ENCODE measurements around the gene SHANK1.
A peak's percentile ranks its signal among the peaks of the same experiment; 100 is the strongest.

The SHANK1 gene

GRCh38 chr19:50666346-50667176 is 53.0 kb downstream of the SHANK1 start:
- Histone ChIP-seq H3K4me3 (replicated peaks; ENCODE audit: insufficient read depth, low read length) (no peak overlapping the region), H3K27me3 (ENCODE audit: insufficient read depth, poor library complexity, severe bottlenecking) (peaks cover 17% of the 10 kb centered on the region), H3K27ac (replicated peaks) (no peak overlapping the region)
- no peak for TF ChIP-seq SPI1 (IDR thresholded peaks at IDR 0.05; ENCODE audit: borderline replicate concordance, low read depth)
- no peak for TF ChIP-seq CTCF (IDR thresholded peaks at IDR 0.05; ENCODE audit: insufficient read depth, low read length)
- no peak for TF ChIP-seq GABPA (IDR thresholded peaks at IDR 0.05; ENCODE audit: low read depth)
- TF ChIP-seq, protein P1, sequence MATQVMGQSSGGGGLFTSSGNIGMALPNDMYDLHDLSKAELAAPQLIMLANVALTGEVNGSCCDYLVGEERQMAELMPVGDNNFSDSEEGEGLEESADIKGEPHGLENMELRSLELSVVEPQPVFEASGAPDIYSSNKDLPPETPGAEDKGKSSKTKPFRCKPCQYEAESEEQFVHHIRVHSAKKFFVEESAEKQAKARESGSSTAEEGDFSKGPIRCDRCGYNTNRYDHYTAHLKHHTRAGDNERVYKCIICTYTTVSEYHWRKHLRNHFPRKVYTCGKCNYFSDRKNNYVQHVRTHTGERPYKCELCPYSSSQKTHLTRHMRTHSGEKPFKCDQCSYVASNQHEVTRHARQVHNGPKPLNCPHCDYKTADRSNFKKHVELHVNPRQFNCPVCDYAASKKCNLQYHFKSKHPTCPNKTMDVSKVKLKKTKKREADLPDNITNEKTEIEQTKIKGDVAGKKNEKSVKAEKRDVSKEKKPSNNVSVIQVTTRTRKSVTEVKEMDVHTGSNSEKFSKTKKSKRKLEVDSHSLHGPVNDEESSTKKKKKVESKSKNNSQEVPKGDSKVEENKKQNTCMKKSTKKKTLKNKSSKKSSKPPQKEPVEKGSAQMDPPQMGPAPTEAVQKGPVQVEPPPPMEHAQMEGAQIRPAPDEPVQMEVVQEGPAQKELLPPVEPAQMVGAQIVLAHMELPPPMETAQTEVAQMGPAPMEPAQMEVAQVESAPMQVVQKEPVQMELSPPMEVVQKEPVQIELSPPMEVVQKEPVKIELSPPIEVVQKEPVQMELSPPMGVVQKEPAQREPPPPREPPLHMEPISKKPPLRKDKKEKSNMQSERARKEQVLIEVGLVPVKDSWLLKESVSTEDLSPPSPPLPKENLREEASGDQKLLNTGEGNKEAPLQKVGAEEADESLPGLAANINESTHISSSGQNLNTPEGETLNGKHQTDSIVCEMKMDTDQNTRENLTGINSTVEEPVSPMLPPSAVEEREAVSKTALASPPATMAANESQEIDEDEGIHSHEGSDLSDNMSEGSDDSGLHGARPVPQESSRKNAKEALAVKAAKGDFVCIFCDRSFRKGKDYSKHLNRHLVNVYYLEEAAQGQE (IDR thresholded peaks at IDR 0.05; ENCODE audit: insufficient replicate concordance, low read depth), result no peak
- TF ChIP-seq POLR2AphosphoS5 (IDR thresholded peaks at IDR 0.05; ENCODE audit: low read depth), result no peak
- no peak for DNase-seq (ENCODE audit: low read depth in 1 of 2, low spot score in 1 of 2)

DNA sequence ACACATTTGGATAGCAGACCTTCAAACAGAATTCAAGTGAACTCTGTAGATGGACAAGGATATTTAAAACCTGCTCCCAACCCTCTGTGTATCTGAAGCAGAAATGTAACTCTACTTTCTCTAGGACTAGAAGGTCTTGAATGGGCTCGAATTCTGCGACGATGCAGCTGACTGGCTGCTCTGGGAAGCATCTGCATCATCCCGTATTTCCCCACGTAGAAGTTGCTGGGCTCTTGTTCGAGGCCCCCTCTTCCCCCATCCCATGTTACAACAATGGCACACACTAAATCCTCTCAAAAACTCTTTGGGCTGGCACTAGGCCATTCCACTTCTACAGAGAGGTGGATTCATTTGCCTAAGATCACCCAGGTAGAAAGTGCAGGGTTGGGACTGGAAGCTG is 55.4 kb downstream of the SHANK1 start:
- H3K4me3 ChIP-seq (replicated peaks; ENCODE audit: insufficient read depth, low read length), result no peak overlapping the region
- no peak overlapping the region for H3K27ac ChIP-seq (replicated peaks)
- TF ChIP-seq, protein P1 (IDR thresholded peaks at IDR 0.05; ENCODE audit: insufficient replicate concordance, low read depth), result no peak
- no peak for TF ChIP-seq SPI1 (IDR thresholded peaks at IDR 0.05; ENCODE audit: borderline replicate concordance, low read depth)
- no peak for TF ChIP-seq CTCF (IDR thresholded peaks at IDR 0.05; ENCODE audit: insufficient read depth, low read length)
- TF ChIP-seq POLR2AphosphoS5 (IDR thresholded peaks at IDR 0.05; ENCODE audit: low read depth), result no peak
- no peak for TF ChIP-seq GABPA (IDR thresholded peaks at IDR 0.05; ENCODE audit: low read depth)
- peaks cover 18% of the 10 kb centered on the region for H3K27me3 ChIP-seq (ENCODE audit: insufficient read depth, poor library complexity, severe bottlenecking)
- DNase-seq (ENCODE audit: low read depth in 1 of 2, low spot score in 1 of 2), result no peak

DNA sequence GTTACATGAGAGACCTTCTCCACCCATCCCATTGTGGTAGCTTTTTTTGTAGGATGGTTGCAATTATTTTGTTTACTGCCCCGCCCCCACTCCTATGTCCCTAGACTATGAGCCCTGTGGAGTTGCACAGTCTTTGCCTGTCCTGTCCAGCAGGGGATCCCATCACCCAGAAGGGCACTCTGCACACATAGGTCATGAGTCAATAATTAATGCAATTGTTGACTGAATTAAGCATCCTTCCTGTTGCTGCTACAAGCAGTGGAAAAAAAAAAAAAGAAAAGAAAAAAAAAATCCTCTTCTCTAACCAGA is 56.2 kb downstream of the SHANK1 start:
- peak in 1 of 2 experiments; percentile 14 for DNase-seq (ENCODE audit: low read depth in 1 of 2, low spot score in 1 of 2)
- Histone ChIP-seq H3K27ac (replicated peaks) (no peak overlapping the region), H3K27me3 (ENCODE audit: insufficient read depth, poor library complexity, severe bottlenecking) (peaks cover 20% of the 10 kb centered on the region), H3K4me3 (replicated peaks; ENCODE audit: insufficient read depth, low read length) (no peak overlapping the region)
- TF ChIP-seq POLR2AphosphoS5 (IDR thresholded peaks at IDR 0.05; ENCODE audit: low read depth), result no peak
- no peak for TF ChIP-seq GABPA (IDR thresholded peaks at IDR 0.05; ENCODE audit: low read depth)
- TF ChIP-seq, protein P1 (IDR thresholded peaks at IDR 0.05; ENCODE audit: insufficient replicate concordance, low read depth), result no peak
- no peak for TF ChIP-seq SPI1 (IDR thresholded peaks at IDR 0.05; ENCODE audit: borderline replicate concordance, low read depth)
- TF ChIP-seq CTCF (IDR thresholded peaks at IDR 0.05; ENCODE audit: insufficient read depth, low read length), result no peak

Data from HL-60 (cell line).